Urinary bladder (tissue), 4 donors: ENCODE results near the gene UNK. TPM values are rescaled to one million over a fixed set of nuclear protein-coding genes. Genes with fewer than 3 reads are reported as not detected.

Experiments
- DNase-seq: peaks from one replicate; pipeline ENCODE4 v3.0.0-alpha.2; 2015; ENCODE audit errors: extremely low spot score
- H3K27ac ChIP-seq: one replicate; pipeline ENCODE4 v1.5.1; 2013; ENCODE audit warnings: low read depth, mild to moderate bottlenecking, moderate library complexity
- H3K36me3 ChIP-seq: one replicate; pipeline ENCODE4 v1.6.1; 2013; ENCODE audit warnings: mild to moderate bottlenecking, moderate library complexity; ENCODE audit not compliant: insufficient read depth
- H3K4me1 ChIP-seq: one replicate; pipeline ENCODE4 v1.6.1; 2013; ENCODE audit warnings: mild to moderate bottlenecking, moderate library complexity; ENCODE audit not compliant: insufficient read depth
- H3K4me3 ChIP-seq: one replicate; pipeline ENCODE4 v1.5.1; 2013; ENCODE audit warnings: low read depth, low read length
- WGBS: extraction: QIAGEN DNeasy Blood & Tissue Kit; methylation state at CpG from one replicate; pipeline ENCODE4 v1.1.7; 2013; 5-methylcytosine and 5-hydroxymethylcytosine counted together
- polyA plus RNA-seq: library from polyadenylated mRNA; stranded (reverse); fragments of 200-250 nt; gene quantifications from one replicate; pipeline ENCODE4 v1.2.3, GENCODE V29; 2013
- total RNA-seq: library from RNA; depleted of rRNA; stranded (reverse); fragments of >200 nt; gene quantifications from one replicate; pipeline ENCODE4 v1.2.3, GENCODE V29; 2014
- donor health status: healthy with polysubstance abuse.
- donor health status: healthy.

UNK gene
- total and polyA plus RNA-seq, 2 donors, result 29.1 to 58.1 TPM

- no peak for DNase-seq
- Histone ChIP-seq H3K4me3 (no peak overlapping the region), H3K27ac (no peak overlapping the region), H3K4me1 (no peaks in the 10 kb centered on the region), H3K36me3 (peaks cover 8% of the 10 kb centered on the region)
- 86% methylated on average over 21 of the region's 21 CpGs for WGBS
Observed at GRCh38 chr17:75820094-75821080, 35.8 kb downstream of the UNK start.

GRCh38 chr17:75821552-75821951 lies 36.9 kb downstream of the UNK start:
- H3K4me1 ChIP-seq, result no peaks in the 10 kb centered on the region
- H3K27ac ChIP-seq, result no peak overlapping the region
- DNase-seq, result no peak
- 90% methylated on average over 7 of the region's 7 CpGs for WGBS
- peaks cover 8% of the 10 kb centered on the region for H3K36me3 ChIP-seq
- H3K4me3 ChIP-seq, result no peak overlapping the region

GRCh38 chr17:75822119-75822799 lies 37.7 kb downstream of the UNK start:
- no peak overlapping the region for H3K4me3 ChIP-seq
- no peaks in the 10 kb centered on the region for H3K4me1 ChIP-seq
- no peak overlapping the region for H3K27ac ChIP-seq
- WGBS, result 63% methylated on average over 18 of the region's 18 CpGs
- peaks cover 6% of the 10 kb centered on the region for H3K36me3 ChIP-seq
- DNase-seq, result no peak

GRCh38 chr17:75822800-75823166 lies 38.2 kb downstream of the UNK start:
- Histone ChIP-seq H3K36me3 (peaks cover 5% of the 10 kb centered on the region), H3K4me3 (no peak overlapping the region), H3K4me1 (no peaks in the 10 kb centered on the region), H3K27ac (no peak overlapping the region)
- 87% methylated on average over 3 of the region's 3 CpGs for WGBS
- DNase-seq, result no peak

- Histone ChIP-seq H3K27ac (no peak overlapping the region), H3K4me3 (no peak overlapping the region), H3K4me1 (no peaks in the 10 kb centered on the region), H3K36me3 (peaks cover 2% of the 10 kb centered on the region)
- DNase-seq, result no peak
- 87% methylated on average over 28 of the region's 28 CpGs for WGBS
Observed at GRCh38 chr17:75823257-75824041, 38.8 kb downstream of the UNK start.

GRCh38 chr17:75824050-75824552 lies 39.5 kb downstream of the UNK start:
- Histone ChIP-seq H3K4me3 (no peak overlapping the region), H3K27ac (no peak overlapping the region), H3K36me3 (peaks cover 2% of the 10 kb centered on the region), H3K4me1 (no peaks in the 10 kb centered on the region)
- WGBS, result 88% methylated on average over 13 of the region's 13 CpGs
- no peak for DNase-seq

- Histone ChIP-seq H3K27ac (no peak overlapping the region), H3K36me3 (peaks cover 2% of the 10 kb centered on the region), H3K4me3 (no peak overlapping the region), H3K4me1 (no peaks in the 10 kb centered on the region)
- DNase-seq, result no peak
- 42% methylated on average over 2 of the region's 2 CpGs for WGBS
Observed at GRCh38 chr17:75824666-75825065, 40.1 kb downstream of the UNK start.

GRCh38 chr17:75825149-75825552 lies 40.5 kb downstream of the UNK start:
- Histone ChIP-seq H3K4me1 (no peaks in the 10 kb centered on the region), H3K36me3 (peaks cover 2% of the 10 kb centered on the region), H3K27ac (no peak overlapping the region), H3K4me3 (no peak overlapping the region)
- no peak for DNase-seq
- 72% methylated on average over 13 of the region's 13 CpGs for WGBS

GRCh38 chr17:75825748-75826370 lies 41.3 kb downstream of the UNK start:
- H3K27ac ChIP-seq, result no peak overlapping the region
- WGBS, result 87% methylated on average over 12 of the region's 12 CpGs
- H3K4me3 ChIP-seq, result no peak overlapping the region
- no peak for DNase-seq
- no peaks in the 10 kb centered on the region for H3K4me1 ChIP-seq
- H3K36me3 ChIP-seq, result peaks cover 2% of the 10 kb centered on the region

GRCh38 chr17:75826561-75827307 lies 42.1 kb downstream of the UNK start:
- H3K4me3 ChIP-seq, result no peak overlapping the region
- no peak overlapping the region for H3K27ac ChIP-seq
- DNase-seq, result no peak
- H3K4me1 ChIP-seq, result no peaks in the 10 kb centered on the region
- 79% methylated on average over 14 of the region's 14 CpGs for WGBS
- H3K36me3 ChIP-seq, result no peaks in the 10 kb centered on the region

- Histone ChIP-seq H3K36me3 (no peaks in the 10 kb centered on the region), H3K27ac (peak overlapping the region; percentile 41), H3K4me3 (peak overlapping the region; percentile 24), H3K4me1 (no peaks in the 10 kb centered on the region)
- no peak for DNase-seq
- WGBS, result 19% methylated on average over 21 of the region's 21 CpGs
Observed at GRCh38 chr17:75827308-75828075, 42.9 kb downstream of the UNK start.

- Histone ChIP-seq H3K36me3 (no peaks in the 10 kb centered on the region), H3K27ac (no peak overlapping the region), H3K4me1 (no peaks in the 10 kb centered on the region), H3K4me3 (peak overlapping the region; percentile 24)
- DNase-seq, result no peak
- WGBS, result 36% methylated on average over 11 of the region's 11 CpGs
Observed at GRCh38 chr17:75828076-75828400, 43.4 kb downstream of the UNK start.
